ENCODE results near the gene DNAH6. TPM values are rescaled to one million over a fixed set of nuclear protein-coding genes. Genes with fewer than 3 reads are reported as not detected.

The DNAH6 gene
- total RNA-seq, result 0.05 and 0.63 TPM in 2 replicates

DNA sequence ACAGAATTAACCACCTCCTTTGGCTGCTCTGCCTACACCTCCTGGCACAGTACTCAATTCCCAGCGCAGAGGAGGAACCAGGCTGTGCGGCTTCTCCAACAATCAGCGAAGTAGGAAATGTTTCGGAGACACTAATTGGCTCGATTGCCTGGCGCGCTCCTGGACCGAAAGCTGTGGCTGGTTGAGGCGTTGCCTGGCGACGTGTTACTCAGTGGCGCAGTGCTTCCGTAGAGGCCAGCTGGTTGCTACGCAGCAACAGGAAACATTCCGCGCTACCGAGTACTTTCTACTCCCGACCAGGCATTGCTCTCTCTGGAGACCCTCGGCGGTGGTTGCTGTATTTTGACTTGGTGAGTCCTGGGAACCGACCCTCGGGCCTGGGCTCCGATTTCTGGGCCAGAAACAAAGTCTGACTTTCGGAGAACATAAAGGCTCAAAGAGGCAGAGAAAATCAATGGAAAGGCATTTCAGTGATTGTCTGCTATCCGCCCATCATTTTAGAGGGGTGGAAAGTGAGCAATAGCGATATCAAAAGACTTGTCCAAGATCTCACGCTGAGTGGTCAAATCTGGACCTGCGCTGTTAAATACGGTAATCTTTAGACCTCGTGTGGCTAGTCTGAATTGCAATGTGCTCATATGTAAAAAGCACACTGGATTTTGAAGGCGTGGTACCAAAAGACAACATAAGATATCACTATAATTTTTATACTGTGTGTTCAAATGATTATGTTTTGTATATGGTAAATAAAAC lies at the start of gene DNAH6:
Gene DNAH6, plus strand, starts transcription at position 265 of the 753 bp plus-strand sequence. CDS start 1,329 bp downstream, outside the sequence.

Other genes starting within 250 kb of the DNAH6 start
- 51.5 and 78.9 TPM in 2 replicates for gene SUCLG1, start 57.2 kb upstream of the DNAH6 start, total RNA-seq

All from airway epithelial cell (primary cell).